MM.1S (cell line): Measurements from ENCODE around the gene FMN2.

Experiments
- DNase-seq: peaks from one replicate; pipeline ENCODE4 v3.0.0-alpha.2; 2015
- H2AFZ ChIP-seq: fragments of 300-600 bp; sonication (generic); 2 replicates; pipeline ENCODE4 v1.6.0; 2016; ENCODE audit warnings: antibody characterized with exemption, low read length
- H3F3A ChIP-seq: fragments of 300-600 bp; sonication (generic); 2 replicates; pipeline ENCODE4 v1.6.1; 2016; ENCODE audit warnings: mild to moderate bottlenecking, antibody characterized with exemption, low read length, moderate library complexity, mixed read lengths; ENCODE audit not compliant: insufficient read depth
- H3K27ac ChIP-seq: fragments of 300-600 bp; sonication (generic); 2 replicates; pipeline ENCODE4 v1.5.1; 2016; ENCODE audit warnings: mild to moderate bottlenecking, low read length
- H3K27me3 ChIP-seq: fragments of 300-600 bp; sonication (generic); replicated peaks from 2 replicates; pipeline ENCODE4 v1.6.0; 2016; ENCODE audit warnings: low read length; ENCODE audit not compliant: insufficient read depth
- H3K36me3 ChIP-seq: fragments of 300-600 bp; sonication (generic); replicated peaks from 2 replicates; pipeline ENCODE4 v1.6.1; 2016; ENCODE audit warnings: mild to moderate bottlenecking, low read length, mixed read lengths; ENCODE audit not compliant: insufficient read depth
- H3K4me1 ChIP-seq: fragments of 300-600 bp; sonication (generic); 2 replicates; pipeline ENCODE4 v1.6.1; 2016; ENCODE audit warnings: low read length, mixed read lengths
- H3K4me2 ChIP-seq: fragments of 300-600 bp; sonication (generic); 2 replicates; pipeline ENCODE4 v1.6.0; 2016; ENCODE audit warnings: low read depth, low read length
- H3K4me3 ChIP-seq: fragments of 300-600 bp; sonication (generic); 2 replicates; pipeline ENCODE4 v1.5.1; 2016; ENCODE audit warnings: low read length, mixed read lengths
- H3K79me2 ChIP-seq: fragments of 300-600 bp; sonication (generic); 2 replicates; pipeline ENCODE4 v1.6.1; 2016; ENCODE audit warnings: mixed run types, low read length, mixed read lengths
- H3K9ac ChIP-seq: fragments of 300-600 bp; sonication (generic); 2 replicates; pipeline ENCODE4 v1.6.1; 2016; ENCODE audit warnings: low read length, mixed read lengths
- H3K9me2 ChIP-seq: fragments of 300-600 bp; sonication (generic); replicated peaks from 2 replicates; pipeline ENCODE4 v1.6.1; 2016; ENCODE audit warnings: mild to moderate bottlenecking, low read length, mixed read lengths; ENCODE audit not compliant: insufficient read depth
- H3K9me3 ChIP-seq: fragments of 300-600 bp; sonication (generic); replicated peaks from 2 replicates; pipeline ENCODE4 v1.6.1; 2016; ENCODE audit warnings: mild to moderate bottlenecking, low read length, mixed read lengths; ENCODE audit not compliant: insufficient read depth
- H4K20me1 ChIP-seq: fragments of 300-600 bp; sonication (generic); 2 replicates; pipeline ENCODE4 v1.6.1; 2016; ENCODE audit warnings: mild to moderate bottlenecking, low read length, moderate library complexity, mixed read lengths; ENCODE audit not compliant: insufficient read depth
- CTCF ChIP-seq: fragments of 300-600 bp; sonication (generic); IDR thresholded peaks from 2 replicates; pipeline ENCODE4 v1.5.1; 2016; ENCODE audit warnings: antibody characterized with exemption, low read length, mixed read lengths
- EZH2 ChIP-seq: fragments of 300-600 bp; sonication (generic); optimal IDR thresholded peaks from 2 replicates; pipeline ENCODE3; 2017; ENCODE audit warnings: low read depth, mild to moderate bottlenecking, antibody characterized with exemption, low read length, mixed read lengths
- EZH2phosphoT487 ChIP-seq: fragments of 300-600 bp; sonication (generic); IDR thresholded peaks from 2 replicates; pipeline ENCODE4 v1.6.1; 2018; ENCODE audit warnings: antibody characterized with exemption, low read length

The FMN2 gene

DNA sequence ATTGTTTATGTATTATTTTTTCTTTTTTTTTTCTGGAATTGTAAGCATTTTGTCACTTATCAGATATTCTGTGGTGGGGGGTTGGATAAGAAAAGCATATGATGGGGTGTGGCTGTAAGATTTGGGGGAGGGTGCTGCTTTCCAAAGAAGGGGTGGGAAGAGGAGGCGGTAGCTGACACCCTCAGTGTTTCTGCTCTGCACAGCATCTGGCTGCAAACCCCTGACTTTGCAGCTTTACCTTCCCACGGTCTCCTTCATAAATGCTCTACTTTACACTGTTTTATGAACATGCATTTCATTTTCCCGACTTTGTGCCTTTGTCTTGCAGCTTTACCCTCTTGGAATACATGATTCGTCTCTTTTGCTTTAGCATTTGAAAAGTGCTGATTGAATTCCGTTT lies 7.6 kb downstream of the FMN2 start:
- no peak for TF ChIP-seq EZH2phosphoT487
- no peak for TF ChIP-seq CTCF
- TF ChIP-seq EZH2, result no peak
- Histone ChIP-seq H3K9ac (no peak overlapping the region), H3K79me2 (no peaks in the 10 kb centered on the region), H3K4me1 (no peaks in the 10 kb centered on the region), H3K4me2 (no peak overlapping the region), H2AFZ (no peak overlapping the region), H3K27me3 (no peaks in the 10 kb centered on the region), H3K27ac (no peak overlapping the region), H3K36me3 (no peaks in the 10 kb centered on the region), H3K9me2 (no peaks in the 10 kb centered on the region), H3K4me3 (no peak overlapping the region), H4K20me1 (no peaks in the 10 kb centered on the region), H3F3A (no peaks in the 10 kb centered on the region), H3K9me3 (no peaks in the 10 kb centered on the region)
- no peak for DNase-seq

DNA sequence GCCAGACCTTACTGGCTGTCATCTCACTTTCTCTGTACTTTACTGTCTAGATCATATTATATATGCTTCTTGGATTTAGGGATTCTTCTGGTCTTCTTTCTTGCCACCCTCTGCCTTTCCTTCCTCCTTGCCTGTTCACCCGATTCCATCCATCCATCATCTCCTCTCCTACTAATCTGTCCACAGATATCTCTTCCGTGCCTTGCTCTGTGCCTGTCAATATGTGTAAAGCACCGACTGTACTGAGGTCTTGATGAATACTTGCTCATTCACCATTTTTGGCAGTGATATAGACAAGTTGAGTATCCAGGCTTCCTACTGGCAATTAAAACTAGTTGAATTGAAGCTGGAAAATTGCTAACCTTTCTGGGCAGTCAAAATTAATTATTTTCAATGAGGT lies 8.1 kb downstream of the FMN2 start:
- no peaks in the 10 kb centered on the region for H3K4me1 ChIP-seq
- no peaks in the 10 kb centered on the region for H3K9me2 ChIP-seq
- TF ChIP-seq EZH2 (no peak), CTCF (no peak), EZH2phosphoT487 (no peak)
- no peaks in the 10 kb centered on the region for H3K27me3 ChIP-seq
- no peak overlapping the region for H3K4me3 ChIP-seq
- H3K9me3 ChIP-seq, result no peaks in the 10 kb centered on the region
- H4K20me1 ChIP-seq, result no peaks in the 10 kb centered on the region
- DNase-seq, result no peak
- no peak overlapping the region for H3K27ac ChIP-seq
- H3K9ac ChIP-seq, result no peak overlapping the region
- no peaks in the 10 kb centered on the region for H3K36me3 ChIP-seq
- H3K79me2 ChIP-seq, result no peaks in the 10 kb centered on the region
- H2AFZ ChIP-seq, result no peak overlapping the region
- H3K4me2 ChIP-seq, result no peak overlapping the region
- no peaks in the 10 kb centered on the region for H3F3A ChIP-seq

GRCh38 chr1:240100371-240100934 lies 8.8 kb downstream of the FMN2 start:
- no peak overlapping the region for H2AFZ ChIP-seq
- H3K9ac ChIP-seq, result no peak overlapping the region
- TF ChIP-seq CTCF (no peak), EZH2phosphoT487 (no peak), EZH2 (no peak)
- H3K4me3 ChIP-seq, result no peak overlapping the region
- no peaks in the 10 kb centered on the region for H3K9me3 ChIP-seq
- H3K36me3 ChIP-seq, result no peaks in the 10 kb centered on the region
- H3K4me2 ChIP-seq, result no peak overlapping the region
- no peaks in the 10 kb centered on the region for H3K4me1 ChIP-seq
- H3F3A ChIP-seq, result no peaks in the 10 kb centered on the region
- no peak overlapping the region for H3K27ac ChIP-seq
- H4K20me1 ChIP-seq, result no peaks in the 10 kb centered on the region
- no peaks in the 10 kb centered on the region for H3K27me3 ChIP-seq
- no peaks in the 10 kb centered on the region for H3K9me2 ChIP-seq
- DNase-seq, result no peak
- H3K79me2 ChIP-seq, result no peaks in the 10 kb centered on the region
